ENCODE data around the gene IFNK.

Gene IFNK

DNA sequence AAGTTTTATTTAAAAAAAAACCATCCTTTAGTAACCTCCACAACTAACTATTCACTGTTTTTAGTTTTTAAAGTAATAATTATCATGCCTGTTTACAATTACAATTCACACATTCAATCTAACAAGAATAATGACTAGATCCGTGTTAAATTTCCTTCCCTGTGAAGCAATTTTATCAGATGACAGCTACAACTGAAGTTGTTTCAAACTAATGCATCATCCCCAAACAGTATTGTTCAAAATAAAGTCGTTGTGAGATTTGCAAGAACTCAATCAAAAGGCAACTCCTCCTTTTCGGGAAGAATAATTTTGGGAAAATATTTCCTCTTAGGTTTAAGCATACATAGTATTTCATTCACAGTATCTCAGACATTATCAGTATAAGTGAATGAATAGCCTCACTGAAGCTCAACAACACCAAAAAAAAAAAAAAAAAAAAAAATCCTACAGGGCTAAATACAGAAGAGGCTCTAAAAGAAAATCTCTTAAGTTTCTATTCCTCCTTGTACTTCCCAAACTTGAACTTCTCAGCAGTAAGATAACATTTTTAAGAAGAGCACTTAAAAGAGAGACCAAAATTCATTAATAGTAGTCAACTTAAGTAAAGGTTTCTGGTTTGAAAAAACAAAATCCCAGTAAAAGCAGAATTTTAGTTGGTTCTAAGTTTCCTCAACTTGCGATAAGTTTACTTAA lies 39.8 kb downstream of the IFNK start:
- TF ChIP-seq CTCF (IDR thresholded peaks at IDR 0.05; ENCODE audit: insufficient read depth, low read length) (no peak), POLR2AphosphoS5 (IDR thresholded peaks at IDR 0.05; ENCODE audit: low read depth) (no peak), SPI1 (IDR thresholded peaks at IDR 0.05; ENCODE audit: borderline replicate concordance, low read depth) (no peak), GABPA (IDR thresholded peaks at IDR 0.05; ENCODE audit: low read depth) (no peak), REST (IDR thresholded peaks at IDR 0.05; ENCODE audit: insufficient replicate concordance, low read depth) (no peak)
- Histone ChIP-seq H3K27ac (replicated peaks) (no peak overlapping the region), H3K4me3 (replicated peaks; ENCODE audit: insufficient read depth, low read length) (no peak overlapping the region), H3K27me3 (ENCODE audit: insufficient read depth, poor library complexity, severe bottlenecking) (no peaks in the 10 kb centered on the region)
- no peak for DNase-seq (ENCODE audit: low read depth in 1 of 2, low spot score in 1 of 2)

GRCh38 chr9:27564670-27565069 lies 40.6 kb downstream of the IFNK start:
- no peak overlapping the region for H3K4me3 ChIP-seq (replicated peaks; ENCODE audit: insufficient read depth, low read length)
- H3K27ac ChIP-seq (replicated peaks): no peak overlapping the region
- no peak for DNase-seq (ENCODE audit: low read depth in 1 of 2, low spot score in 1 of 2)
- TF ChIP-seq GABPA (IDR thresholded peaks at IDR 0.05; ENCODE audit: low read depth): no peak
- TF ChIP-seq SPI1 (IDR thresholded peaks at IDR 0.05; ENCODE audit: borderline replicate concordance, low read depth): no peak
- no peak for TF ChIP-seq POLR2AphosphoS5 (IDR thresholded peaks at IDR 0.05; ENCODE audit: low read depth)
- TF ChIP-seq REST (IDR thresholded peaks at IDR 0.05; ENCODE audit: insufficient replicate concordance, low read depth): no peak
- TF ChIP-seq CTCF (IDR thresholded peaks at IDR 0.05; ENCODE audit: insufficient read depth, low read length): no peak
- no peaks in the 10 kb centered on the region for H3K27me3 ChIP-seq (ENCODE audit: insufficient read depth, poor library complexity, severe bottlenecking)

- Histone ChIP-seq H3K27me3 (ENCODE audit: insufficient read depth, poor library complexity, severe bottlenecking) (no peaks in the 10 kb centered on the region), H3K27ac (replicated peaks) (no peak overlapping the region), H3K4me3 (replicated peaks; ENCODE audit: insufficient read depth, low read length) (no peak overlapping the region)
- no peak for DNase-seq (ENCODE audit: low read depth in 1 of 2, low spot score in 1 of 2)
- TF ChIP-seq GABPA (IDR thresholded peaks at IDR 0.05; ENCODE audit: low read depth) (no peak), CTCF (IDR thresholded peaks at IDR 0.05; ENCODE audit: insufficient read depth, low read length) (no peak), REST (IDR thresholded peaks at IDR 0.05; ENCODE audit: insufficient replicate concordance, low read depth) (no peak), SPI1 (IDR thresholded peaks at IDR 0.05; ENCODE audit: borderline replicate concordance, low read depth) (no peak), POLR2AphosphoS5 (IDR thresholded peaks at IDR 0.05; ENCODE audit: low read depth) (no peak)
Observed at GRCh38 chr9:27565696-27566095, 41.6 kb downstream of the IFNK start.
